Activated T-helper 2 cell treated with anti-CD3 and anti-CD28 coated beads, Interferon-gamma antibody, Interleukin-2, Interleukin-4, amounts not matched to agents 10 μg/mL and 5 μg/mL and 100 μg/mL, durations not matched to agents 14 hours and 24 hours and 36 hours (primary cell): ENCODE measurements around the gene QRSL1. TPM values are rescaled to one million over a fixed set of nuclear protein-coding genes. Genes with fewer than 3 reads are reported as not detected.
A peak's percentile ranks its signal among the peaks of the same experiment; 100 is the strongest.
"Not testable (repeated sequence)": the region's sequence is repeated elsewhere in the genome, so short reads cannot be mapped to it uniquely, and the experiment has no call there.

Experiments
- DNase-seq: peaks from one replicate; pipeline ENCODE4 v3.0.0; 2021; ENCODE audit warnings: low spot score
- H3K27ac Mint-ChIP-seq: one replicate; pipeline ENCODE4 v1.8.0; 2021; ENCODE audit warnings: mixed read lengths
- H3K27me3 Mint-ChIP-seq: one replicate; pipeline ENCODE4 v1.8.0; 2021; ENCODE audit warnings: low read depth, mixed read lengths
- H3K36me3 Mint-ChIP-seq: one replicate; pipeline ENCODE4 v1.8.0; 2021; ENCODE audit warnings: low read depth, mixed read lengths
- H3K4me1 Mint-ChIP-seq: one replicate; pipeline ENCODE4 v1.8.0; 2021; ENCODE audit warnings: low read depth, mixed read lengths
- H3K4me3 Mint-ChIP-seq: one replicate; pipeline ENCODE4 v1.8.0; 2021; ENCODE audit warnings: low read depth, mild to moderate bottlenecking, moderate library complexity, mixed read lengths
- H3K9me3 Mint-ChIP-seq: one replicate; pipeline ENCODE4 v1.8.0; 2021; ENCODE audit warnings: mixed read lengths
- intact Hi-C: fragments of 100-400 bp; cut with micrococcal nuclease; formaldehyde crosslinking; loops from one replicate; pipeline ENCODE4 v1.15.1; 2023
- total RNA-seq: library from RNA; stranded (reverse); gene quantifications from 2 replicates; pipeline ENCODE4 v1.2.3, GENCODE V29; 2022

The QRSL1 gene, protein sequence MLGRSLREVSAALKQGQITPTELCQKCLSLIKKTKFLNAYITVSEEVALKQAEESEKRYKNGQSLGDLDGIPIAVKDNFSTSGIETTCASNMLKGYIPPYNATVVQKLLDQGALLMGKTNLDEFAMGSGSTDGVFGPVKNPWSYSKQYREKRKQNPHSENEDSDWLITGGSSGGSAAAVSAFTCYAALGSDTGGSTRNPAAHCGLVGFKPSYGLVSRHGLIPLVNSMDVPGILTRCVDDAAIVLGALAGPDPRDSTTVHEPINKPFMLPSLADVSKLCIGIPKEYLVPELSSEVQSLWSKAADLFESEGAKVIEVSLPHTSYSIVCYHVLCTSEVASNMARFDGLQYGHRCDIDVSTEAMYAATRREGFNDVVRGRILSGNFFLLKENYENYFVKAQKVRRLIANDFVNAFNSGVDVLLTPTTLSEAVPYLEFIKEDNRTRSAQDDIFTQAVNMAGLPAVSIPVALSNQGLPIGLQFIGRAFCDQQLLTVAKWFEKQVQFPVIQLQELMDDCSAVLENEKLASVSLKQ
- 18.9 and 21.8 TPM in 2 replicates for total RNA-seq

DNA sequence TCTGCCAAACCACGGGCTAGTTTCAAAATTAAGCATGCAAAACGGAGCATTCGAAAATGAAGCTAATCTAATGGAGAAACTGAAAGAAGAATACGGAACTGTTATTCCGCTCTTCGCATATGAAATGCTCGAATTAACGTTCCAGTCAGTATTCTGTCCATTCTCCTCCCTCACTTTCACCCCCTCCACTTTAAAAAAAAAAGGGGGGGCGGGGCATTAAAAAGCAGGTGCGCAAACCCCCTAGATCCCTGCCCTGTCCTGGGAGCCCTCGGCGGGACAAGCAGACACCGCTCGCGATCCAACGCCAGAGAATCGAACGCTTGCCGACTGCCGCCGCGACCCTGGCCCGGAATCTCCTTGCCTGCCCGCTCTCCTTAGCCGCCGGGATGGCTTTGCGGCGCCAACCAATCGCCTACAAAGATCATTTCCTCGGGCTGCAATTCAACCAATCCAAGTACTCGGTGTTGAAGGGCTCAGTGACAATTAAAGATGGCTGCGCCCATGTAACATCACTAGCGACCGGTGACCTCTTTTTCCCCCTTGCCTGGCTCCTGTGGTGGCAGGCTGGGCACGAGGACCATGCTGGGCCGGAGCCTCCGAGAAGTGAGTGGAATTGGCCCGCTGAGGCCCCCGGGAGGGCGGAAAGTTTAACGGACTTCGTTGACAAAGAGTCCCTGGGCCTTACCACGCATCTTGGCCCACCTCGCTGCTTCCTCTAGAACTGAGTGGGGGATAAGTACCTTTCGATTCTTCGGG lies at the start of gene QRSL1, which contains the start of gene RTN4IP1:
TSS of gene QRSL1 (plus strand) at position 476 of the 756 bp plus-strand sequence. CDS start at position 580, 104 bp downstream.
TSS of gene RTN4IP1 (minus strand) at position 396 of the 756 bp plus-strand sequence. CDS start 477 bp downstream, outside the sequence.
- peak within 1 kb of the TSS; percentile 91 for H3K4me3 Mint-ChIP-seq
- H3K27me3 Mint-ChIP-seq = no peaks in the 10 kb centered on the region
- peak; percentile 85 for DNase-seq
- H3K4me1 Mint-ChIP-seq = peaks cover 41% of the 10 kb centered on the region
- H3K9me3 Mint-ChIP-seq = no peaks in the 10 kb centered on the region
- intact Hi-C loops = loop anchor here (1.0 to 5.0 kb wide), 3 partner anchors 16 to 830 kb away; partner anchors contain the start of gene PDSS2
- H3K27ac Mint-ChIP-seq = peak within 1 kb of the TSS; percentile 97
- peaks cover 13% of the 10 kb centered on the region for H3K36me3 Mint-ChIP-seq

DNA sequence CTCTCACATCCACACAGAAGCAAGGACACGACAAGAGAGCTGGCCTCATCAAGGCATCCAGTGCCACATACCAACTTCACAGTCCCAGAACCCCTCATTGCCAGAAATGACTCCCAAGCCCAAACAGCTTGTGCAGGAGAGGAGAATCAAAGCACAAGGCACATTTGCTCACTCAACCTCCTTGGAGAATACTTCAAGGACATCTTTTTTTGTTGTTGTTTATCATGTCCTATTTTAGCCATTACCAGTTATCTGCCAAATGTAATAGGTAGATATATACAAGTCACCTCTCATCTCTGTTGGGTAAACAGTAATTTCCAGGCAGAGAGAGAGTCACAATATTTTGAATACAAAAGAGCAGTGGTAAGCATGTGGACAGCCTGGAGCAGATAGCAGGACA lies 47.9 kb upstream of the QRSL1 start:
- intact Hi-C loops = no loop called here
- Mint-ChIP-seq H3K4me1 (peaks cover 2% of the 10 kb centered on the region), H3K27me3 (no peaks in the 10 kb centered on the region), H3K27ac (no peak overlapping the region), H3K4me3 (no peak overlapping the region), H3K9me3 (no peaks in the 10 kb centered on the region), H3K36me3 (peaks cover 20% of the 10 kb centered on the region)
- DNase-seq = no peak

DNA sequence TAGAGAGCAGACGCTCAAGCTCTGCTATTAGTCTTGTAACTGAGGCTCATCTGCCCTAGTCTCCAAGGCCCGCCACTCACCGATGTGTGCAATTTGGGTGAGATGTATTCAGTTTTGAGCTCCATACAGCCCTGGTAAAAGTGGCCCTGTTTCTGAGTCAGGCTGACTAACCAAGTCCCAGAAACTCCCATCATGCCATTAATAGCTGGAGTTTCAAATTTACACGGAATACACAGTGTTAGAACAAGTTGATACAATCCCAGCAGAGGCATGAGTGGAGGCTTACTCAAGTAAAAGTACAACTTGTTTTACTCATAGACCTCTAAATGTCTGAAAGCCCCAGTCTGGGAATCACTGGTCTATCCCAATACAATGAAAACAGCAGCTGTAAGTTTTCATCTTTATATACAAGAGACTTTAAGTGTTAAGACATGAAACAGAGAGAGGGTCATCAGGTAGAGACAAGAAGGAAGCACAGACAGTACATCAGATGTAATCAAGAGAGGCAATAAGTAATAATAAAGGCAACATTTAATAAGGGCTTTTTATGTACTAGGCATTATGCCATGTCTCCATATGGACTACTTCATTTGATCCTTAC lies 42.5 kb upstream of the QRSL1 start:
- Mint-ChIP-seq H3K4me1 (peaks cover 2% of the 10 kb centered on the region), H3K27me3 (no peaks in the 10 kb centered on the region), H3K36me3 (peaks cover 28% of the 10 kb centered on the region), H3K9me3 (no peaks in the 10 kb centered on the region), H3K27ac (no peak overlapping the region), H3K4me3 (no peak overlapping the region)
- intact Hi-C loops = no loop called here
- no peak for DNase-seq

DNA sequence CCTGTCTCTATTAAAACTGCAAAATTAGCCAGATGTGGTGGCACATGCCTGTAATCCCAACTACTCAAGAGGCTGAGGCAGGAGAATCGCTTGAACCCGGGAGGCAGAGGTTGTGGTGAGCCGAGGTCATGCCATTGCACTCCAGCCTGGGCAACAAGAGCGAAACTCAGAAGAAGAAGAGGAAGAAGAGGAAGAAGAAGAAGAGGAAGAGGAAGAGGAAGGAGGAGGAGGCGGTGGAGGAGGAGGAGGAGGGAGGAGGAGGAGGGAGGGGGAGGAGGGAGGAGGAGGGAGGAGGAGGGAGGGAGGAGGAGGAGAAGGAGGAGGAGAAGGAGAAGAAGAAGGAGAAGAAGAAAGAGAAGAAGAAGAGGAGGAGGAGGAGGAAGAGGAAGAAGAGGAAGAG lies 40.4 kb upstream of the QRSL1 start:
- intact Hi-C loops, H3K4me3 Mint-ChIP-seq, H3K27ac Mint-ChIP-seq, H3K9me3 Mint-ChIP-seq, DNase-seq, H3K27me3 Mint-ChIP-seq, H3K4me1 Mint-ChIP-seq: not testable (repeated sequence)
- H3K36me3 Mint-ChIP-seq = peaks cover 19% of the 10 kb centered on the region

DNA sequence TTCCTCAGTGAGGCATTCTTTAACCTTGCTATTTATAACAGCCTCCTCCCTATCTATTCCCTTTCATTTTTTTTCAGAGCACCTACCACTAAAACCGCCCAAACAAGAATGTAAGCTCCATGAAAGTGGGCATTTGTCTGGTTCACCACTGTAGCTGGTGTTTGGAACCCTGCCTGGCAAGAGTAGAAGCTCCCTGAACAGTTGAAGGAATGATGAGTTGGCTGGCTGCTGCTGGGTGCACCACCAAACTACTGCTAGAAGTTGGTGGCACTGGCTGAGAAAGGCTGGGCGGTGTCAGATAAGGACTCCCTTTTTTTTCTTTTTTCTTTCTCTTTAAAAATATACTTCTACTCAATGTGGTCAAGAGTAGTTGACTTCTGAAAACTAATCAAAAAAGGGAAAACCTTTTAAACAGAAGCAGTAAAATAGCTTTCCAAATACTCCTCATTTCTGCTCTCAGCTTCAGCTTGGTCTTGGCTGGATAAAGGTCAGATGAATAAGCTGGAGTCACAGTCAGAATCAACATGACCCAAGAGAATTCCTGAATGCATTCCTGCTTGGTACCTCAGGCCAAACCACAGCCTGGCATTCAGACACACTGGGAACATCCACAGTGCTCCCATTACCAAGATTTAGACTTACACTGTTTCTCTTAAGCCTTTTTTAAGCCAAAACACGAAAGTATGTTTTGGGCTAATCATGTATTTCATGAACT lies 38.1 kb upstream of the QRSL1 start:
- Mint-ChIP-seq H3K4me1 (no peaks in the 10 kb centered on the region), H3K27me3 (no peaks in the 10 kb centered on the region), H3K9me3 (no peaks in the 10 kb centered on the region), H3K36me3 (peaks cover 11% of the 10 kb centered on the region), H3K4me3 (no peak overlapping the region), H3K27ac (no peak overlapping the region)
- no peak for DNase-seq
- intact Hi-C loops = no loop called here

DNA sequence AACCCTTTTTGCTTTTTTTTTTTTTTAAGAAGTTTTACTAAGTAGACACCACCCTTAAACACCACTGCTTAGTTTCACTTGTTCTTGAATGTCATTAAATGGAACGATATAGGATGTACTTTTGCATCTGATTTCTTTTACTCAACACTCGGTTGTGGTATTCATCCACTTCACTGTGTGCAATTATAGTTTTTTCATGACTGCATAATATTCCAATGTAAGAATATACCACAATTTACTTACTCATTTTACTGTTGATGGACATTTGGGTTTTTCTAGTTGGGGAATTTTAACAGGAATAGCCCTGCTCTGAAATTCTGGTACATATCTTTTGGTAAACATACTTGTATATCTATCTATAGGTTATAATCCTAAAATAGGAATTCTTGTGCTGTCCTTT lies 29.9 kb upstream of the QRSL1 start:
- no peaks in the 10 kb centered on the region for H3K27me3 Mint-ChIP-seq

DNA sequence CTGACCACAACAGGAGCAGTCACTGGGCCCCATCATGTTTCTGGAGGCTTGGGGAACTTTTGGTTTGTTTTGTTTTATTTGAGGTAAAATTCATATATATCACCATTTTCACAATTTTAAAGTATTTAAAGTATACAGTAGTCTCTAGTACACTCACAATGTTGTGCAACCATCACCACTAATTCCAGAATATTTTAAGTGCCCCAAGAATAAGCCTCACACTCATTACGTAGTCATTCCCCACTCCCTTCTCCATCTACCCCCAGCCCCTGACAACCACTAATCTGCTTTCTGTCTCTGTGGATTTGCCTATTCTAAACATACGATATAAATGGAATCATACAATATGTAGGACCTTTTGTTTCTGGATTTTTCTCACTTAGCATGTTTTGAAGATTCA lies 29.0 kb upstream of the QRSL1 start:
- Mint-ChIP-seq H3K27ac (no peak overlapping the region), H3K4me3 (no peak overlapping the region), H3K36me3 (peaks cover 43% of the 10 kb centered on the region), H3K27me3 (no peaks in the 10 kb centered on the region), H3K4me1 (no peaks in the 10 kb centered on the region), H3K9me3 (peaks cover 3% of the 10 kb centered on the region)
- intact Hi-C loops = no loop called here
- DNase-seq = no peak

More for the DNA sequence above, 29.9 kb upstream of the QRSL1 start:
- Mint-ChIP-seq H3K27ac (no peak overlapping the region), H3K4me3 (no peak overlapping the region), H3K36me3 (peaks cover 38% of the 10 kb centered on the region), H3K4me1 (no peaks in the 10 kb centered on the region), H3K9me3 (peaks cover 3% of the 10 kb centered on the region)
- intact Hi-C loops = no loop called here
- DNase-seq = no peak

DNA sequence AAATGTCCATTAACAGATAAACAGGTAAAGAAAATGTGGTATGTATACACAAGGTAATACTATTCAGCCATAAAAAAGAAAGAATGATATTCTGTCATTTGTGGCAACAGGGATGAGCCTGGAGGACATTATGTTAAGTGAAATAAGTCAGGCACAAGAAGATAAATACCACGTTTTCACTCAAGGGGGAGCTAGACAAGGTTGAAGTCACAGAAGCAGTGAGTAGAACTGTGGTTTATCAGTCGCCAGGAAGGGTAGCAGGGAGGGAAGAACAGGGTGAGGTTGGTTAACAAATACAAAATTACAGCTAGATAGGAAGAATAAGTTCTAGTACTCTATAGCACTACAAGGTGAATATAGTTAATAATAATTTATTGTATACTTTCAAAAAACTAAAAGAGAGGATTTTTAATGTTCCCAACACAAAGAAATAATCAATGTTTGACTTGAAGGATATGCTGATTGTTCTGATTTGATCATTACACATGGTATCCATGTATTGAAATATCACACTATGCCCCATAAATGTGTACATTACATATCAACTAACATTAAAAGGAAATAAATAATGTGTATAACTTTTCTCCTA lies 21.2 kb upstream of the QRSL1 start:
- intact Hi-C loops = loop anchor here (2.0 kb wide), 1 partner anchor 371 kb away; no protein-coding TSS in a partner anchor
- peak; percentile 18 for DNase-seq
- peaks cover 3% of the 10 kb centered on the region for H3K9me3 Mint-ChIP-seq

DNA sequence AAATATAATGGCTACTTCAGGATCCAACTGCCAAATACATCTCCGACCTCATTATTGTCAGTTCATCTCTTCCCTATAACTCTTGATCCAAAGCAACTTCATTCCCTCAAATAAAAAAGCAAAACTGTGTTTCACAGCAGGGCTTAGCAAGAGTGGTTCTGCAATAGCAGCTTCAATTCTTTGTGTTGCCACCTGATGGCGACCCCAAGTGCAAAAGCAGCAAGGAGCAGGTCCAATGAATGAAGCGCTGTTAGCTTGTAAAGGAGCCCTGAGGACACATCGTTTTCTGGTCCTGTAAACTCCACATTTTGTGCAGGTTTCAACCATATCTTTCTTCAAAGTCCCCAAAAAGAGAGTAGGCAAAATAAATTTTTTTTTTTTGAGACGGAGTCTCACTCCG lies 19.7 kb upstream of the QRSL1 start:
- DNase-seq = peak; percentile 28
- H3K36me3 Mint-ChIP-seq = peaks cover 38% of the 10 kb centered on the region

More for the DNA sequence above, 21.2 kb upstream of the QRSL1 start:
- Mint-ChIP-seq H3K4me3 (no peak overlapping the region), H3K27me3 (no peaks in the 10 kb centered on the region), H3K36me3 (peaks cover 36% of the 10 kb centered on the region), H3K4me1 (peaks cover 29% of the 10 kb centered on the region), H3K27ac (no peak overlapping the region)

DNA sequence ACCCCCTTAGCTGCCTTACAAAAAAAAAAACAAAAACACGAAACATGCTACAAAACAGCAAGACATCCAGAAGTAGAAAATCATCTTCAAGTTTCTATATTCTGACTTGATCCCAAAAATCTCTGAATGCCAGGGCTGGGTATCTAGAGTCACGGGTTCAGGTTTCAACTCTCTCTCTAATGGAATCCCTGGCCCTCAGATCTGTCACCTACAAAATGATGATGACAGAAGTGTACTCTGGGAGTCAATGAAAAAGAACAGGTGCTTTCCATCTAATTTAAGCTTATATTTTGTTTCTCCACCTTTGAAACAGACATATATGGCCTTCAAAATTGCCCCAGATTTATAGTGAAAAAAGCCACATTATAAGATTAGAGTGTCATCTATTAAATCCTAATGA lies 18.3 kb upstream of the QRSL1 start:
- intact Hi-C loops = loop anchor here (5.0 kb wide), 1 partner anchor 89 kb away; no protein-coding TSS in a partner anchor
- Mint-ChIP-seq H3K27me3 (no peaks in the 10 kb centered on the region), H3K36me3 (peaks cover 38% of the 10 kb centered on the region), H3K27ac (no peak overlapping the region), H3K4me3 (no peak overlapping the region), H3K4me1 (peaks cover 51% of the 10 kb centered on the region), H3K9me3 (peaks cover 3% of the 10 kb centered on the region)
- DNase-seq = no peak

More for the DNA sequence above, 19.7 kb upstream of the QRSL1 start:
- Mint-ChIP-seq H3K9me3 (peaks cover 3% of the 10 kb centered on the region), H3K27ac (no peak overlapping the region), H3K4me1 (peaks cover 43% of the 10 kb centered on the region), H3K27me3 (no peaks in the 10 kb centered on the region), H3K4me3 (no peak overlapping the region)
- intact Hi-C loops = loop anchor here (2.0 to 5.0 kb wide), 2 partner anchors 87 to 369 kb away; no protein-coding TSS in a partner anchor

DNA sequence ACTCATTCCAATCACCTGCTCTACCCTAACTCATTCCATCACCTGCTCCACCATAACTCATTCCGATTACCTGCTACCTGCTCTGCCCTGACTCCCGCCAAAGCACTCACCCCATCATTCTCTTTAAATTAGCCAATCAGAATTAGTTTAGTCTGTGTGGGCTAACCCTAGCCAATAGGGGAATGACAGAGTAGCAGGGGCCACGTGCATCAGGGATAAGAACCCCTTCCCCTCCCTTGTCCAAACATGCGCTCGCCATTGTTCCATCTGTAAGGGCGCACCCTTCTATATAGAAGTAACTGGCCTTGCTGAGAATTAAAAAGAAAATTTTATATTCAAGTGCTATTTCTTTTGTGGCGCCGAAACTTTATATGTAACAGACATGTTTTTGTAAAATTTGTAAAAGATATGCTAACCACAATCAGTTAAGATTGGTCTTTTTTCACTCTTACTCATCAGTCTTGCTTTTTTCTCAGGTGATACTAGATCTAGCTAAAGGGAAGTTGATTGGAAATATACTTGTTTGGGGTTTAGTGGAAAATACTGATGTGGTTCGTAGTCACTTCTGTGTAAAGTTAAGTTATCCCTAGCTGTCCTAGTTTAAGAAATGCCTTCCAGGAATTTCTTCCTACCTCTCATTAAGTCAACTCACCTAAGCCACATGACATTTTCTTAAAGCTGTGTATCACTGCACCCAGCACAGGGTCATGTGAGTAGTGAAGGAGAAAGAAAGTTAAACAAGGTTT lies 16.5 kb upstream of the QRSL1 start:
- no peaks in the 10 kb centered on the region for H3K27me3 Mint-ChIP-seq
- intact Hi-C loops = loop anchor here (1.0 to 5.0 kb wide), 2 partner anchors 16 to 91 kb away; partner anchors contain the start of genes QRSL1 and RTN4IP1
- H3K36me3 Mint-ChIP-seq = peaks cover 48% of the 10 kb centered on the region
- peak overlapping the region; percentile 86 for H3K27ac Mint-ChIP-seq
- no peak for DNase-seq
- peaks cover 3% of the 10 kb centered on the region for H3K9me3 Mint-ChIP-seq
- H3K4me1 Mint-ChIP-seq = peaks cover 57% of the 10 kb centered on the region
- H3K4me3 Mint-ChIP-seq = peak overlapping the region; percentile 28
